Muscle of back (tissue), 11 donors: ENCODE data around the gene BCL2L13. TPM values are rescaled to one million over a fixed set of nuclear protein-coding genes. Genes with fewer than 3 reads are reported as not detected.
"Not testable (repeated sequence)": the region's sequence is repeated elsewhere in the genome, so short reads cannot be mapped to it uniquely, and the experiment has no call there.

ENCODE experiments used
- DNase-seq, 3 donors: peaks; one replicate each; pipeline versions ENCODE4 v3.0.0 to v3.0.0-alpha.2; 2013
- polyA plus RNA-seq, 10 donors: library from polyadenylated mRNA; unstranded; fragments of 120-200 nt; gene quantifications; one replicate each; pipeline ENCODE4 v1.2.1, GENCODE V29; 2013; ENCODE audit not compliant: insufficient read length in 10 of 10

BCL2L13 gene
- polyA plus RNA-seq, 10 donors = 32.0 to 50.0 (median 42.4) TPM

GRCh38 chr22:17753401-17753989, 114.9 kb downstream of the BCL2L13 start:
- no peak for DNase-seq

- DNase-seq = no peak
Measured at GRCh38 chr22:17754233-17754925, 115.8 kb downstream of the BCL2L13 start.

DNA sequence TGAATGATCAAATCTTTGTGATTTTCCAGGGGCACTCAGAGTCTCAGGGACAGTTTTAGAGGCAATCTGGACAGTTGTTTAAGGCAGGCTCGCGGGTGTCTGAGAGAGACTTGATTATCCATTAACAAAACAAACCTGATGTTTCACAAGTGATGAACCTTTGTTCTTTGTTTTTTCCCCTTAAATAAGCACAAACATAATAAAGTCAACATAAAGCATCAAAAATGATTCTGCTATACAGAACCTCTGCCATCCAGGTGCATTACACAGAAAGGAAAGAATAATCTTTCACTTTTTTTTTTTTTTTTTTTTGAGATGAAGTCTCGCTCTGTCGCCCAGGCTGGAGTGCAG, 122.6 kb downstream of the BCL2L13 start:
- no peak for DNase-seq

- DNase-seq = not testable (repeated sequence)
Measured at GRCh38 chr22:17763442-17763841, 124.9 kb downstream of the BCL2L13 start.

- no peak for DNase-seq
Measured at GRCh38 chr22:17764036-17764435, 125.5 kb downstream of the BCL2L13 start.

GRCh38 chr22:17764852-17765251, 126.3 kb downstream of the BCL2L13 start:
- DNase-seq = not testable (repeated sequence)

DNA sequence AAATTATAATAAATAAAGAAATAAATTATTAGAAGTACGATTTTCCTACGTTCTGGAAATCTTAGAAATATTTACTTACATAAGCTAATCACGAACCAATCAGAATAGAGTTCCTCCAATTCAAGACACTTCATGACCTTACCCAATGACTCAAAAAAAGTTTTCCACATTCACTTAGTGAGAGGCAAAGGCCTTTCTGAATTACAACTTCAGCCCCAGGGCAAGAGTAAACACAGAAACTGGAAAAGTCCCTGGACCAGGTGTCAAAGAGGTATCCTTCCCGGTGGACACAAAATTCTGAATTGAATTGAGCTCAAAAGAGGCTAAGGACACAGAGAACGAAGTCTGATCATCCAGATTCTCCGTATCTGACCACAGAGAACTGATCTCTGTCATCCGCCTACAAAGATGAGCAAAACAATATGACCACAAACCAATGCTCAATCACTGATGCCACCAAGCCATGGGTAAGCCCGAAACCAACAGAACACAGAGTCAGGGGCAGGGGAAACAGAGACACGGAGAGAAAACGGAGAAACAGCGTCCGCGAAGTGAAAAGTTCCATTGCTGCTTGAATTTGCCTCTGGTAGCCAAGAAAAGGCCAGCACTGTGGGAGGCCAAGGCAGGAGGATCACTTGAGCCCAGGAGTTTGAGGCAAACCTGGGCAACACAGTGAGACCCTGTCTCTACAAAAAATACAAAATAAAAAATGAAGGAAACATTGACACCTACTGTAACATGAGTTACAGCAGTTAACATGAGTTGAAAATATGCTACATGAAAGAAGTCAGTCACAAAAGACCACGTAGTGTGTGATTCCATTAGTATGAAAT, 128.9 kb downstream of the BCL2L13 start:
- no peak for DNase-seq

DNA sequence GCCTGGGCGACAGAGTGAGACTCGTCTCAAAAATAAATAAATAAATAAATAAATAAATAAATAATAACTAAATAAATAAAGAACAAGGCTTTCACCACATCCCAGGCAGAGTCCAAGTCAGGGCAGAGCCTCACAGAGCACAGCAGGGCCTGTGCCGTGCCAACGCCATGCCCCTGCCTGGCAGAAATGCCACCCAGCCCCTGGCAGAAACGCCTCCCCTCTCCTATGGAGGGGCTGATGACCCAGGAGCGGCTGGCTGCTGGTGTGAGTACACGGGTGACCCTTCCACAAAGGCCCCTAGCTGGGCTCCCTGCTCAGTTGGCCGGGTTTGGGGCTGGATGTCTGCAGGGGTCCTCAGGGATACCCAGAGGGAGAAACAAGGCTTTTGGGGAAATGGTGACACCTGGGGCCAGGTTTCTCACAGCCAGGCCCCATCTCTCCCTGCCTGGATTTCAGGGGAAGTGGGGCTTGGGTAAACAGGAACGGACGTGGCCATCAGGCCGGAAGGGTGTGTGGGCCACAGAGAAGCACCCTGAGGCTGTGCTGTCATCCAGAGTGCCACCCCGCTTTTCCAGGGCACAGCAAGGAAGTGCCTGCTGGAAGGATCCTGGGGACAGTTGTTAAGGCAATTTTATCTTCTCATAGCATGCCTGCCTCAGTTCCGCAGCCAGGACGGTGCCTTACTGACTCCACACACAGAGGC, 130.6 kb downstream of the BCL2L13 start:
- no peak for DNase-seq

DNA sequence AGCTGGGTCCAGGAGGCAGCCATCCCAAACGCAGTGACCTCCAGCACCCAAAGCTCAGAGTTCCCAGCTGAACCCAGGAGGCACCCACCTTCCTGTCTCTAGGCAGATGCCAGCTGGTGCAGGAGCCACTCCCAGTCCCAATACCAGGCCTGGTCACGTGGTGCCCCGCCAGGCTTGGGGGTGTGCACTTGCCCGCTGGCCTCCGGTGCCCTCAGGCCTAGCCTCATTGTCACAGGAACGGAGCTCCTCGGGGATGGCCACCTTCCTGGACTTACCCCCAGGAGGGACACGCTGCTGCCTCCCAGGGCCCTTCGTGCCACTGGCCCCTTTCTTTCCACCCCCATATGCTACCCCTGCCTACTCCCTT, 131.1 kb downstream of the BCL2L13 start:
- no peak for DNase-seq

DNA sequence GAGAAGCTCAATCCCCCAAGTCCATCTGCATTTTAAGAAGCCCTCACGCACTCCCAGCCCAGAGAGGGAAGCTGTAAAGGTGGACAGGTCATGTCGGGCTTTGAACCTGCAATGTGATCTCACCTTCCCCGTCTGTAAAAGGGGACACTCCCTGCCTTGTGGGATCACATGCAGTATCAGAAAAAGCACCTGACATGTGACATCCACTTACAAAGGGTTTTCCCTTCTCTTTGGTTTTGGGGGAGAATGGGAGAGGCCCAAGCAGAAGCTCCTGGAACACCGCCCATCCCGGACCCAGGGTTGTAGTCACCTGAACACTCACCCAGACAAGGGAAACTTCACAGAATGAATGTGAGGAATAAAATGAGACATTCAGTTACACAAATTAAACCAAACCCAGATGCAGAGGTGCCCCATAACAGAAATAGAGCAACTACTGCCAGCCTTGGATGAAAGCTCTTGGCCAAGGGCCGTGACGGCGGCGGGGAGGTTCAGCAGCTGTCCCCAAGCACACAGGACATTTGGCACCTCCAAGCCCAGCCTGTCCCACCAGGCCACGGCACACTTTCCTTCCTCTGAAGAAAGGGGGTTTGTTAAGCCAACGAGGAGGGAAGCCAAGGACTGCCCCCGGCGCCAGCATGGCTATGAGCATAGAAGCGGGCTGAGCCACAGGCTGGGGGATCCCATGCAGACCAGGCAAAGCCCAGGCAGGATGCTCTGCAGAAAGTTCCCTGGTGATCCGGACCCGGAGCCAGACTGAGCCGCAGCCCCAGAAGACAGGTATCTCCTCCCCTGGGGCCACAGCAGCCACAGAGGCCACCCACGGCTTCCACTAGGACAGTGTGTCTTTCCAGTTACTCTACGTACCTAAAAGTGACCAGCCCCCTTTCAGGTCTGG, 131.9 kb downstream of the BCL2L13 start:
- no peak for DNase-seq

DNA sequence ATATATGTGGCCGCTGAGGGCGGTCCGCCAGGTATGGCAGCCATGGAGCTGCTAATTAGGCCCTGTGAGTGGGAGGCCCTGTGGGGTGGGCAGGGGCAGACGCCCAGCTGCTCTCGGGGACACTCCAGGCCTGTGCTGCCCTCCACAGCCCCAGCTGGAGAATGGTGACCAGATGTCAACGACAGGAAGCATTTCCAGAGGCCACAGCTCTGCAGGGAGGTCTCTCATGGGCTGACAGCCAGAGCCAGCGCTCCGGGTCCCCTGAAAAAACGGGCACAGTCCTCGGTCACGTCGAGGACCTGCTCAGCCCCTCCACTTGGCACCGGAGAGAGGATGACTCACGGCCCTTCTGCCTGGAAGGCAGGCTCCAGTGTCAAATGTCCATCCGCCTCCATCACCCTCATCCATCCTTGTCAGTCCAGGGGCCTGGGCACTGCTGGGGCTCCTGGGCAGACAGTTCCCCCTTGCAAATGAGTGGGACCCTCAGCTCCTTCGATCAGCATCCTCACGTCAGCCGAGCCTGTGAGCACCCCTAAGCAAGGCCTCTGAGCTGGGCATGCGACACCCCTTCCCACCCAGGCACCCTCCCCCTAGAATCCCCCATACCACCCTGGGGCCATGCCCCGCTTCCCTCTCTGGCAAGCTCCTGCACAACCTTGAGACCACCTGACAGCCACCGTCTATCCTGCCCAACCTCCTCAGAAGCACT, 133.8 kb downstream of the BCL2L13 start:
- DNase-seq = peak in 1 of 3 donors; percentile 45

DNA sequence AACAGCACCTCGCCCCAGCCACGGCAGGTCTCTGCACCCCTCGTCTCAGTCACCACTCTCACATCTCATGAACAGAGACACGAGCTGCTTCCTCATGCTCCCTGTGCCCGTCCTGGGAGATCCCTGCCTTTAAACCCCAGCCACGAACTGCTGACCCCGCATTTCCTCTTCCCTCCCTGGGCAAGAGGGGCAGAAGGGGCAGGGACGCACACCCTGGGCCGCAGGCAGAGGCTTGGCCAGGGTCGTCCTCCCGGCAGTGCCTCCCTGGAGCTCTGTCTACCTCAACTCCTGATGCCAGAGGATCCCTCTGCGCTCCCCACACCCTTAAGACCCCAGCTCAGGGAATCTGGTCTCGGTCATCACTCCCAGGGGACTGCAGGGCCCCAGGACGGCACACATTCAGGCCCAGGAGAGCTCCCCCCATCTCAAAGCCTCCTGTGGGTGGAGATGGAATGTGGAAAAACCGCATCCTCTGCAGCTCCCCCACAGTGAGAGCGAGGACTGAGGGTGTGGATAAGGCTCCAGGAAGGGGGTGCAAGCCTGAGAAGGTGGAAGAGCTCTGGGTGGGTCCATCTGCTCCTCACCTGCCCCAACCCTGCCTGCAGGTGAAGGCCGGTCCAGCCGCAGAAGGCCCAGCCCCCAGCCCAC, 134.5 kb downstream of the BCL2L13 start:
- no peak for DNase-seq

DNA sequence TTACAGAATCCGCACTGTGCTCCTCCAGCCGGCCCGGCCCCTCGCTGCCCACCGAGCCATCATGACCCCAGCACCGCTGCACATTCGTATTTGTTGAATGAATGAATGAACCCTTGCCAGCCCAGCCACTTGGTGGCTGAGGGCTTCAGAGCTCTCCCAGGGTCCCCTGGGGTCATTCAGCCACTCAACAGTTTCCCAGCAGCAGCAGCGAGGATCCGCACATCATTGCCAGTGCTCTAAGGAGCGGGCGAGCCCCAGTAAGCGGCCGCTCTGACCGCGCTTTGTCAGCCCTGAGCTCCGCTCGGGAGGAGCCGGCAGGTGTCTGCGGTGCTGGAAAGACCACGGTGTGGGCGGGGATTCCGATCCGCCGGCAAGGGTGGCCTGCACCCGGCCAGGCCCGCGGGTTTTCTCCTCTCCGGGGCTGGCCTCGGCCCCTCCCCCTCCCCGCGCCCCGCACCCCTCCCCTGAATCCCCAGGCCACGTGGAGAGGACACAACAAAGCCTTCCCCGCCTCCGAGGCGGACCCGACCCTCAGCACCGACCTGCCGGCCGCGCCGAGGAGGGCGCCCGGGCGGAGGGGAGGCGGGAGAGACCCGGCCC, 135.1 kb downstream of the BCL2L13 start:
- peak in 1 of 3 donors; percentile 65 for DNase-seq

DNA sequence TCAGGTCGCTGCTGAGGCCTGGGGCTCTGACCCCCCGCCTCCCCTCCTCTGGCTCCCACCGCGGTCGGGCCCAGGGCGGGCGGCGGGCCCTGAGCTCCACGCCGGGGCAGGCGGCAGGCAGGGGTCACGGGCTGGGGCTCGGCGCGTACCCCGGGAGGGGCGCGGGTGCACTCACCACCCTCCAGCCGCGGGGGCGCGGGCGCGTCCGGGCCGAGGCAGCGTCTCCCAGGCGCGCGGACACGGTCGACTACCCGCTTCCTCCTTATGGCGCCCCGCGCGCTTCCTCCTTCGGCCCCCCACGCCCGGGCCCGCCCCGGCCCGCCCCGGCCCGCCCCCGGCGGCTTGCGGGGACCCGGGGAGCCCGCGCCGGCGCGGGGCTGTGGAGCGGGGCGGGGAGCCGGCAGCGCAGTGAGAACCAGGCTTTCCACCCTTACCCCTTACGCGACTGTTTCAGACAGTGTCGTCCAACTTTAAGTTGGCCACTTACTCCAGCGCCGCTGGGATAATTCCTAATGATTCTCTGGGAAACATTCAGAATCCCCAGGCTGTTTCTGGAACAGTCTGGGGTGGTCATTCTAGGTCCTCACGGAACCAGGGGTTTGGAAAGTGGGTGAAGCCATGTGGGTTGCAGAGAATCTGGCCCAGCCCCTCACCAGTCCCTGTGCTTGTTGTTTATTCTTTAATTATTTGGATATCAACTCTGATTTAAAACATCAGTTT, 135.8 kb downstream of the BCL2L13 start, which contains the start of gene BID:
Gene BID (minus strand): TSS at position 264 of the 720 bp plus-strand sequence. CDS start 24,353 bp downstream, outside the sequence.
- DNase-seq = peak in 1 of 3 donors; percentile 61

DNA sequence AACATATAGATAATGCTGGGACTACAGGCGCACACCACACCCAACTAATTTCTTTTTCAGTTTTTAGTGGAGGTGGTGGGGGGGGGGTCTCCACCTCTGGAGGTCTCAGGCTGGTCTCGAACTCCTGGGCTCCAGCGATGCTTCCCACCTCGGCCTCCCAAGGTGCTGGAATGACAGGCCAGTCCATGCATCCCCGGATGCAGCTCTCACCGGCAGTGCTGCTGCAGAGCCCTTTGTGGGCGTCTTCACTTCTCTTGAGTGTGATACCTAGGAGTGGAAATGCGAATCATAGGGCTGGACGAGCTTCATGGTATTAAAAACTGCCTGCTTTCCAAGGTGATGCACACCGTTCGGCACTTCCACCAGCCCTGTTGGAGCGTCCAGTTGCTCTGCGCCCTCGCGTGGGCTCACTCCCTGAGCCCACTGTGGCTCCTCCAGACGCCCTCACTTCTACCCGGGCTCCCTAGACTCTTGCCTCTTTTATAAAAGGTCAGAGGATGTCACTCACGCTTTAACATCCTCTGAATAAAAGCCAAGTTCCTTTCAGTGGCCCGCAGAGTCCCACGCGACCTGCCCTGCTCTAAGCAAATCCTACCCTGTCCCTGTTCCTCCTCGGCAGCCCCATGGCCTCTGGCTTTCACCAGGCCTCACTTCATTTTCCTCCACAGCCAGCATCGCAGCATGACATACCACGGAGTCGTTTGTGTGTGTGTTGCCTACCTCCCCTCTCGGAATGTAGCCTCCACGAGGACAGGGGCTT, 136.5 kb downstream of the BCL2L13 start:
- no peak for DNase-seq

GRCh38 chr22:17775781-17776465, 137.4 kb downstream of the BCL2L13 start:
- DNase-seq = no peak

GRCh38 chr22:17777005-17777716, 138.6 kb downstream of the BCL2L13 start:
- no peak for DNase-seq
